HG03469 (cell line): ENCODE measurements around the gene MPST.
"Not testable (repeated sequence)": the region's sequence is repeated elsewhere in the genome, so short reads cannot be mapped to it uniquely, and the experiment has no call there.

ENCODE experiments used
- ATAC-seq: cut with Tn5 transposase; IDR thresholded peaks from one replicate; pipeline ENCODE4 v1.9.1; 2021; ENCODE audit warnings: mild to moderate bottlenecking, moderate library complexity, moderate number of reproducible peaks; ENCODE audit not compliant: unreplicated experiment

Gene MPST

GRCh38 chr22:37059876-37060449, 40.4 kb downstream of the MPST start:
- no peak for ATAC-seq

GRCh38 chr22:37060801-37061610, 41.5 kb downstream of the MPST start:
- ATAC-seq: no peak

- no peak for ATAC-seq
Measured at GRCh38 chr22:37061611-37062375, 42.3 kb downstream of the MPST start.

- ATAC-seq: no peak
Measured at GRCh38 chr22:37062376-37062675, 42.8 kb downstream of the MPST start.

GRCh38 chr22:37062702-37063381, 43.3 kb downstream of the MPST start:
- no peak for ATAC-seq

GRCh38 chr22:37063431-37064420, 44.2 kb downstream of the MPST start:
- no peak for ATAC-seq

GRCh38 chr22:37064553-37064952, 45.0 kb downstream of the MPST start:
- ATAC-seq: no peak

GRCh38 chr22:37065180-37065579, 45.6 kb downstream of the MPST start:
- ATAC-seq: no peak

- no peak for ATAC-seq
Measured at GRCh38 chr22:37065961-37066360, 46.4 kb downstream of the MPST start.

GRCh38 chr22:37067428-37067827, 47.9 kb downstream of the MPST start:
- ATAC-seq: no peak

- no peak for ATAC-seq
Measured at GRCh38 chr22:37068859-37069258, 49.3 kb downstream of the MPST start.

GRCh38 chr22:37069319-37069718, 49.8 kb downstream of the MPST start:
- no peak for ATAC-seq

GRCh38 chr22:37069719-37070118, 50.2 kb downstream of the MPST start:
- ATAC-seq: no peak

- ATAC-seq: no peak
Measured at GRCh38 chr22:37070334-37070733, 50.8 kb downstream of the MPST start.

- no peak for ATAC-seq
Measured at GRCh38 chr22:37070744-37071143, 51.2 kb downstream of the MPST start.

GRCh38 chr22:37071850-37072592, 52.5 kb downstream of the MPST start:
- not testable (repeated sequence) for ATAC-seq

- ATAC-seq: no peak
Measured at GRCh38 chr22:37072673-37073072, 53.1 kb downstream of the MPST start.

- no peak for ATAC-seq
Measured at GRCh38 chr22:37074537-37074936, 55.0 kb downstream of the MPST start.

GRCh38 chr22:37075046-37075445, 55.5 kb downstream of the MPST start:
- ATAC-seq: no peak
